GM23338 (cell line): ENCODE results near the gene POLD2. TPM values are rescaled to one million over a fixed set of nuclear protein-coding genes. Genes with fewer than 3 reads are reported as not detected.

ENCODE experiments used
- ATAC-seq: fragments of 200-7000 bp; cut with Tn5 transposase; 3 replicates; pipeline ENCODE4 v1.9.1; 2020
- DNase-seq: peaks from one replicate; pipeline ENCODE4 v3.0.0-alpha.2; 2015; ENCODE audit warnings: low spot score
- H2AFZ ChIP-seq: fragments of 200-600 bp; sonication (generic); 2 replicates; pipeline ENCODE4 v1.8.0; 2016; ENCODE audit warnings: antibody characterized with exemption, mild to moderate bottlenecking, moderate library complexity
- H3F3A ChIP-seq: fragments of 200-600 bp; sonication (generic); replicated peaks from 2 replicates; pipeline ENCODE4 v1.8.0; 2017; ENCODE audit warnings: antibody characterized with exemption, mixed run types, low read depth
- H3K27ac ChIP-seq: fragments of 200-600 bp; sonication (generic); 2 replicates; pipeline ENCODE4 v1.6.1; 2016; ENCODE audit warnings: low read depth
- H3K27me3 ChIP-seq: fragments of 200-600 bp; sonication (generic); 2 replicates; pipeline ENCODE4 v1.8.0; 2016; ENCODE audit warnings: mild to moderate bottlenecking, mixed run types, moderate library complexity; ENCODE audit not compliant: insufficient read depth
- H3K36me3 ChIP-seq: fragments of 200-600 bp; sonication (generic); 2 replicates; pipeline ENCODE4 v1.8.0; 2016; ENCODE audit warnings: mild to moderate bottlenecking; ENCODE audit not compliant: insufficient read depth
- H3K4me1 ChIP-seq: fragments of 200-600 bp; sonication (generic); 2 replicates; pipeline ENCODE4 v1.8.0; 2016; ENCODE audit warnings: mild to moderate bottlenecking, moderate library complexity; ENCODE audit not compliant: insufficient read depth
- H3K4me2 ChIP-seq: fragments of 200-600 bp; sonication (generic); 2 replicates; pipeline ENCODE4 v1.7.1; 2017; ENCODE audit warnings: mixed run types
- H3K4me3 ChIP-seq: fragments of 200-600 bp; sonication (generic); 2 replicates; pipeline ENCODE4 v1.6.1; 2016; ENCODE audit warnings: mixed run types
- H3K79me2 ChIP-seq: fragments of 200-600 bp; sonication (generic); replicated peaks from 2 replicates; pipeline ENCODE4 v1.8.0; 2017; ENCODE audit warnings: mild to moderate bottlenecking; ENCODE audit not compliant: insufficient read depth
- H3K9me2 ChIP-seq: fragments of 200-600 bp; sonication (generic); 2 replicates; pipeline ENCODE4 v1.8.0; 2017; ENCODE audit not compliant: insufficient read depth
- H4K20me1 ChIP-seq: fragments of 200-600 bp; sonication (generic); replicated peaks from 2 replicates; pipeline ENCODE4 v1.8.0; 2017; ENCODE audit warnings: mild to moderate bottlenecking; ENCODE audit not compliant: insufficient read depth
- H3K27ac Mint-ChIP-seq: 2 replicates; pipeline ENCODE4 v1.8.0; 2020; ENCODE audit warnings: inconsistent platforms, mild to moderate bottlenecking, moderate library complexity, mixed read lengths
- H3K27me3 Mint-ChIP-seq: 3 replicates; pipeline ENCODE4 v1.8.0; 2022; ENCODE audit warnings: low read depth, mild to moderate bottlenecking, moderate library complexity, mixed read lengths, inconsistent platforms; ENCODE audit not compliant: insufficient read depth, poor library complexity
- H3K36me3 Mint-ChIP-seq: 3 replicates; pipeline ENCODE4 v1.8.0; 2021; ENCODE audit warnings: low read depth, mild to moderate bottlenecking, inconsistent platforms, moderate library complexity, mixed read lengths
- H3K4me1 Mint-ChIP-seq: 3 replicates; pipeline ENCODE4 v1.8.0; 2020; ENCODE audit warnings: mild to moderate bottlenecking, inconsistent platforms, mixed read lengths
- H3K4me3 Mint-ChIP-seq: 3 replicates; pipeline ENCODE4 v1.8.0; 2021; ENCODE audit warnings: moderate library complexity, mild to moderate bottlenecking, inconsistent platforms, mixed read lengths
- H3K9me3 Mint-ChIP-seq: 3 replicates; pipeline ENCODE4 v1.8.0; 2020; ENCODE audit warnings: moderate library complexity, mild to moderate bottlenecking, inconsistent platforms, mixed read lengths
- EZH2 ChIP-seq: fragments of 200-600 bp; sonication (generic); IDR thresholded peaks from one replicate; pipeline ENCODE4 v1.8.0; 2017; ENCODE audit warnings: antibody characterized with exemption, mild to moderate bottlenecking, low read depth; ENCODE audit not compliant: unreplicated experiment
- NANOG ChIP-seq: IDR thresholded peaks from 2 replicates; pipeline ENCODE4 v1.6.1; 2016; ENCODE audit warnings: antibody characterized with exemption, borderline replicate concordance
- POLR2AphosphoS5 ChIP-seq: IDR thresholded peaks from 2 replicates; pipeline ENCODE4 v1.6.1; 2016; ENCODE audit warnings: antibody characterized with exemption, low read depth
- REST ChIP-seq: IDR thresholded peaks from one replicate; pipeline ENCODE4 v1.6.1; 2018; ENCODE audit warnings: antibody characterized with exemption; ENCODE audit not compliant: unreplicated experiment
- ZNF114 ChIP-seq: fragments of 250-450 bp; sonication (Bioruptor Pico); IDR thresholded peaks from 2 replicates; pipeline ENCODE4 v1.5.0; 2020; ENCODE audit warnings: mild to moderate bottlenecking, moderate library complexity
- polyA plus RNA-seq: library from polyadenylated mRNA; unstranded; fragments of >200 nt; fragmentation: Nextera tagmentation; extraction: Ambion mirVana; gene quantifications from 2 replicates; pipeline ENCODE4 v1.2.1, GENCODE V29; 2016
- total RNA-seq: library from RNA; depleted of rRNA; stranded (reverse); fragments of >200 nt; shearing (Covaris generic); gene quantifications from 2 replicates; pipeline ENCODE4 v1.2.3, GENCODE V29; 2014
- TF ChIP-seq, protein P1 (sequence below), 2 experiments: fragments of 200-600 bp in 1 of 2; sonication (generic) in 1 of 2; conservative IDR thresholded peaks; 2 replicates each; pipeline versions ENCODE4 v1.5.1 to v1.6.1; 2016 to 2017; ENCODE audit warnings: antibody characterized with exemption in 2 of 2, low read depth in 2 of 2, mild to moderate bottlenecking in 2 of 2, moderate library complexity in 1 of 2
- TF ChIP-seq, protein P2 (sequence below): fragments of 250-450 bp; sonication (Bioruptor Pico); IDR thresholded peaks from 2 replicates; pipeline ENCODE4 v1.5.0; 2020; ENCODE audit warnings: mild to moderate bottlenecking, moderate library complexity

POLD2 gene
- total and polyA plus RNA-seq, 2 experiments from 2014 or later: 101 to 127 TPM

DNA sequence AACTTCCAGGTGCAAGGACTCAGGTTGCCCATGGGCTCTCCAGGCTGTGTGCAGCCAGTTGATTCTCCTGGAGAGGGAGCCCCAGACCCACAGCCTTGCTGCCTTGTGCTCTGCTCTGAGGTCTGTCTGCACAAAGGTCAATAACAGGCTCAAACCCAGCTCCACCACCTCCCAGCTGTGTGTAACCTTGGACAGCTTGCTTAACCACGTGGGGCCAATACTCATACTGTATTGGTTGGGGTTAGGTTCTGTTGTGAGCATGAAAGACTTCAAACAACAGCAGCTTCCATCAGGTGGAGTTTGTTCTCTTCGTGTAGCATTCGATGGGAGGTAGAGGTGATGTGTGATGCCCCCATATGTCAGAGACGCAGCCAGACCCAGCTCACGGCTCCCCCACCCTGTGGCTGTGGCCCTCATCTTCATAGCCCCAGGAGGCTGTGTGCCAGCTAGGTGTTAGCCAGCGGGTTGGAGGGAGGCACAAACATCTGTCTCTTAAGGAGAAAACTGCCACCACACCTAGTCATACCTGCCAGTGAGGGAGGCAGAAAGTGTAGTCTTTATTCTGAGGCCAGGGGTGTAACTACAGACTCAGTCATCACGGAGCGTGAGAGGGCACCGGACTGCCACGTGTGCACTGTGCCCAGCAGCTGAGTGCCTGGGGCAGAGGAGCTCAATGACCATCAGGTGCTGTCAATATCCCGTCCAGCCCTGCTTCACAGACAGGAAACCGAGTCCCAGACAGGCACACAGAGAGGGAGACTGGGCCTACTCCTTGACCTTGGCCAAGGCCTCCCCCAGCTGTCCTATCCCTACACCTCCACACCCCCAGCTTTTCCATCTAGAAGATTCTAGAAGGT is 8.1 kb upstream of the POLD2 start:
- Histone ChIP-seq H3K36me3 (no peaks in the 10 kb centered on the region), H3K4me2 (no peak overlapping the region), H3K27me3 (peaks cover 19% of the 10 kb centered on the region; the same call in 1 of the 2 replicates), H4K20me1 (0 out of 2 replicates have a peak, but pooled peaks cover 6% of the 10 kb centered on the region), H3K9me2 (no peaks in the 10 kb centered on the region), H3K27ac (no peak overlapping the region), H3K4me1 (peaks cover 8% of the 10 kb centered on the region), H3K4me3 (no peak overlapping the region), H3K79me2 (no peaks in the 10 kb centered on the region), H2AFZ (no peak overlapping the region), H3F3A (no peaks in the 10 kb centered on the region)
- peaks cover 29% of the 10 kb centered on the region for H3K27me3 Mint-ChIP-seq
- H3K36me3 Mint-ChIP-seq: no peaks in the 10 kb centered on the region; the same call in 2 of the 3 replicates
- DNase-seq (peak; percentile 50), ATAC-seq (peak; percentile 93)
- peaks cover 20% of the 10 kb centered on the region for H3K4me1 Mint-ChIP-seq
- no peak overlapping the region for H3K27ac Mint-ChIP-seq
- H3K9me3 Mint-ChIP-seq: peaks cover 10% of the 10 kb centered on the region
- TF ChIP-seq POLR2AphosphoS5 (no peak), ZNF114 (CRISPR knock-in tag) (no peak), NANOG (no peak)
- TF ChIP-seq, protein P1, sequence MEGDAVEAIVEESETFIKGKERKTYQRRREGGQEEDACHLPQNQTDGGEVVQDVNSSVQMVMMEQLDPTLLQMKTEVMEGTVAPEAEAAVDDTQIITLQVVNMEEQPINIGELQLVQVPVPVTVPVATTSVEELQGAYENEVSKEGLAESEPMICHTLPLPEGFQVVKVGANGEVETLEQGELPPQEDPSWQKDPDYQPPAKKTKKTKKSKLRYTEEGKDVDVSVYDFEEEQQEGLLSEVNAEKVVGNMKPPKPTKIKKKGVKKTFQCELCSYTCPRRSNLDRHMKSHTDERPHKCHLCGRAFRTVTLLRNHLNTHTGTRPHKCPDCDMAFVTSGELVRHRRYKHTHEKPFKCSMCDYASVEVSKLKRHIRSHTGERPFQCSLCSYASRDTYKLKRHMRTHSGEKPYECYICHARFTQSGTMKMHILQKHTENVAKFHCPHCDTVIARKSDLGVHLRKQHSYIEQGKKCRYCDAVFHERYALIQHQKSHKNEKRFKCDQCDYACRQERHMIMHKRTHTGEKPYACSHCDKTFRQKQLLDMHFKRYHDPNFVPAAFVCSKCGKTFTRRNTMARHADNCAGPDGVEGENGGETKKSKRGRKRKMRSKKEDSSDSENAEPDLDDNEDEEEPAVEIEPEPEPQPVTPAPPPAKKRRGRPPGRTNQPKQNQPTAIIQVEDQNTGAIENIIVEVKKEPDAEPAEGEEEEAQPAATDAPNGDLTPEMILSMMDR (conservative IDR thresholded peaks at IDR 0.05; ENCODE audit: low read depth in 2 of 2): peak; percentile 27 to 68; a peak in 3 of 4 replicates
- H3K4me3 Mint-ChIP-seq: no peak overlapping the region; the same call in 2 of the 3 replicates

DNA sequence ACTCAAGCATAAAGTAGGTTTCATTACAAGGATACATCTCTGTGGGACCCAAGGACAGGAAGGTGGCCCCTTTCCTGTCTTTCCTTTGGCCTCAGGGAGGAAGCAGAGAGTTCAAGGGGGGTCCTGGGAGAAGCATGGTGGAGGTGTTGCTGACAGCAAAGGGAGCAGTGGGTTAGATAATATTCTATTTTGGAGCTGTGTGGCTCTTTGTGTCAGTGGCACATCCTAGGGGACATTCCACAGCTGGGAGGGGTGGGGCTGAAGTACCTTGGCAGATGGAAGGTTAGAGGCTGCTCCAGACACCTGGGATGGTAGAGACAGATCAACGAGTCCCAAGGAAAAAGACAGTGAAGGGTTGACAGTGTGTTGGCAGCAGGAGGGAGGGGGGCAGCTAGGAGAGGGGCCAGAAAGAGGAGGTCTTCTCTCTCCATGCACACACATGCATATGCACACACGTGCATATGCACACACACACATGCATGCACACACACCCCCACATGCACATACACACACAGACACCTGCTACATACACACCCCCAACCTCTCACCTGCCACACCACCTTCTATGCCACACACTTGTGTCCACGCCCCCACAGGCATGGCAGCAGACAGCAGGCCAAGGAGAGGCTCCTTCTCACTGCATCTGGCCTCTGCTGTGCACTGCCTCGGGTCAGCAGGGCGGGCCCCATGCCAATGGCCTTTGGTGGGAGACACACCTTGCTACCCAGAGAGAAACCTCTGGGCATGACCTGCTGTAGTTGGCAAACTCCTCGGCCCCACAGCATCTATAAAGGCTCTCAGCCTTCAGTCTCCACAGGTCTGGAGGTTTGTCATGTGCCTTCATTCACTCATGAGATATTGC is 5.6 kb upstream of the POLD2 start:
- peaks cover 6% of the 10 kb centered on the region; the same call in 1 of the 2 replicates for H4K20me1 ChIP-seq
- H3K9me2 ChIP-seq: no peaks in the 10 kb centered on the region
- DNase-seq (no peak), ATAC-seq (no peak)
- Mint-ChIP-seq H3K4me1 (peaks cover 20% of the 10 kb centered on the region), H3K9me3 (peaks cover 10% of the 10 kb centered on the region), H3K36me3 (no peaks in the 10 kb centered on the region; the same call in 2 of the 3 replicates), H3K4me3 (no peak overlapping the region), H3K27me3 (peaks cover 23% of the 10 kb centered on the region), H3K27ac (no peak overlapping the region)
- peaks cover 30% of the 10 kb centered on the region for H3K27me3 ChIP-seq
- peaks cover 8% of the 10 kb centered on the region for H3K4me1 ChIP-seq
- no peaks in the 10 kb centered on the region for H3K36me3 ChIP-seq
- H2AFZ ChIP-seq: no peak overlapping the region
- H3K4me3 ChIP-seq: no peak overlapping the region
- no peaks in the 10 kb centered on the region for H3K79me2 ChIP-seq
- H3K27ac ChIP-seq: no peak overlapping the region
- H3F3A ChIP-seq: no peaks in the 10 kb centered on the region
- H3K4me2 ChIP-seq: no peak overlapping the region
- no peak for TF ChIP-seq REST
- TF ChIP-seq, protein P2, sequence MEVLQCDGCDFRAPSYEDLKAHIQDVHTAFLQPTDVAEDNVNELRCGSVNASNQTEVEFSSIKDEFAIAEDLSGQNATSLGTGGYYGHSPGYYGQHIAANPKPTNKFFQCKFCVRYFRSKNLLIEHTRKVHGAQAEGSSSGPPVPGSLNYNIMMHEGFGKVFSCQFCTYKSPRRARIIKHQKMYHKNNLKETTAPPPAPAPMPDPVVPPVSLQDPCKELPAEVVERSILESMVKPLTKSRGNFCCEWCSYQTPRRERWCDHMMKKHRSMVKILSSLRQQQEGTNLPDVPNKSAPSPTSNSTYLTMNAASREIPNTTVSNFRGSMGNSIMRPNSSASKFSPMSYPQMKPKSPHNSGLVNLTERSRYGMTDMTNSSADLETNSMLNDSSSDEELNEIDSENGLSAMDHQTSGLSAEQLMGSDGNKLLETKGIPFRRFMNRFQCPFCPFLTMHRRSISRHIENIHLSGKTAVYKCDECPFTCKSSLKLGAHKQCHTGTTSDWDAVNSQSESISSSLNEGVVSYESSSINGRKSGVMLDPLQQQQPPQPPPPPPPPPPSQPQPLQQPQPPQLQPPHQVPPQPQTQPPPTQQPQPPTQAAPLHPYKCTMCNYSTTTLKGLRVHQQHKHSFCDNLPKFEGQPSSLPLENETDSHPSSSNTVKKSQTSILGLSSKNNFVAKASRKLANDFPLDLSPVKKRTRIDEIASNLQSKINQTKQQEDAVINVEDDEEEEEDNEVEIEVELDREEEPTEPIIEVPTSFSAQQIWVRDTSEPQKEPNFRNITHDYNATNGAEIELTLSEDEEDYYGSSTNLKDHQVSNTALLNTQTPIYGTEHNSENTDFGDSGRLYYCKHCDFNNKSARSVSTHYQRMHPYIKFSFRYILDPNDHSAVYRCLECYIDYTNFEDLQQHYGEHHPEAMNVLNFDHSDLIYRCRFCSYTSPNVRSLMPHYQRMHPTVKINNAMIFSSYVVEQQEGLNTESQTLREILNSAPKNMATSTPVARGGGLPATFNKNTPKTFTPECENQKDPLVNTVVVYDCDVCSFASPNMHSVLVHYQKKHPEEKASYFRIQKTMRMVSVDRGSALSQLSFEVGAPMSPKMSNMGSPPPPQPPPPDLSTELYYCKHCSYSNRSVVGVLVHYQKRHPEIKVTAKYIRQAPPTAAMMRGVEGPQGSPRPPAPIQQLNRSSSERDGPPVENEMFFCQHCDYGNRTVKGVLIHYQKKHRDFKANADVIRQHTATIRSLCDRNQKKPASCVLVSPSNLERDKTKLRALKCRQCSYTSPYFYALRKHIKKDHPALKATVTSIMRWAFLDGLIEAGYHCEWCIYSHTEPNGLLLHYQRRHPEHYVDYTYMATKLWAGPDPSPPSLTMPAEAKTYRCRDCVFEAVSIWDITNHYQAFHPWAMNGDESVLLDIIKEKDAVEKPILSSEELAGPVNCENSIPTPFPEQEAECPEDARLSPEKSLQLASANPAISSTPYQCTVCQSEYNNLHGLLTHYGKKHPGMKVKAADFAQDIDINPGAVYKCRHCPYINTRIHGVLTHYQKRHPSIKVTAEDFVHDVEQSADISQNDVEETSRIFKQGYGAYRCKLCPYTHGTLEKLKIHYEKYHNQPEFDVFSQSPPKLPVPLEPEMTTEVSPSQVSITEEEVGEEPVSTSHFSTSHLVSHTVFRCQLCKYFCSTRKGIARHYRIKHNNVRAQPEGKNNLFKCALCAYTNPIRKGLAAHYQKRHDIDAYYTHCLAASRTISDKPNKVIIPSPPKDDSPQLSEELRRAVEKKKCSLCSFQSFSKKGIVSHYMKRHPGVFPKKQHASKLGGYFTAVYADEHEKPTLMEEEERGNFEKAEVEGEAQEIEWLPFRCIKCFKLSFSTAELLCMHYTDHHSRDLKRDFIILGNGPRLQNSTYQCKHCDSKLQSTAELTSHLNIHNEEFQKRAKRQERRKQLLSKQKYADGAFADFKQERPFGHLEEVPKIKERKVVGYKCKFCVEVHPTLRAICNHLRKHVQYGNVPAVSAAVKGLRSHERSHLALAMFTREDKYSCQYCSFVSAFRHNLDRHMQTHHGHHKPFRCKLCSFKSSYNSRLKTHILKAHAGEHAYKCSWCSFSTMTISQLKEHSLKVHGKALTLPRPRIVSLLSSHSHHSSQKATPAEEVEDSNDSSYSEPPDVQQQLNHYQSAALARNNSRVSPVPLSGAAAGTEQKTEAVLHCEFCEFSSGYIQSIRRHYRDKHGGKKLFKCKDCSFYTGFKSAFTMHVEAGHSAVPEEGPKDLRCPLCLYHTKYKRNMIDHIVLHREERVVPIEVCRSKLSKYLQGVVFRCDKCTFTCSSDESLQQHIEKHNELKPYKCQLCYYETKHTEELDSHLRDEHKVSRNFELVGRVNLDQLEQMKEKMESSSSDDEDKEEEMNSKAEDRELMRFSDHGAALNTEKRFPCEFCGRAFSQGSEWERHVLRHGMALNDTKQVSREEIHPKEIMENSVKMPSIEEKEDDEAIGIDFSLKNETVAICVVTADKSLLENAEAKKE (CRISPR knock-in tag): no peak
- no peak for TF ChIP-seq EZH2
